AG09319 (cell line): ENCODE measurements around the gene TUBGCP2.

Experiments used
- DNase-seq: peaks from one replicate; pipeline ENCODE4 v3.0.0-alpha.2; 2010; ENCODE audit warnings: low read depth; ENCODE audit errors: extremely low read depth
- TF ChIP-seq, protein P1 (sequence below): IDR thresholded peaks from 2 replicates; pipeline ENCODE4 v1.5.1; 2011; ENCODE audit warnings: low read depth, mild to moderate bottlenecking, inconsistent platforms, low read length, moderate library complexity

TUBGCP2 gene

DNA sequence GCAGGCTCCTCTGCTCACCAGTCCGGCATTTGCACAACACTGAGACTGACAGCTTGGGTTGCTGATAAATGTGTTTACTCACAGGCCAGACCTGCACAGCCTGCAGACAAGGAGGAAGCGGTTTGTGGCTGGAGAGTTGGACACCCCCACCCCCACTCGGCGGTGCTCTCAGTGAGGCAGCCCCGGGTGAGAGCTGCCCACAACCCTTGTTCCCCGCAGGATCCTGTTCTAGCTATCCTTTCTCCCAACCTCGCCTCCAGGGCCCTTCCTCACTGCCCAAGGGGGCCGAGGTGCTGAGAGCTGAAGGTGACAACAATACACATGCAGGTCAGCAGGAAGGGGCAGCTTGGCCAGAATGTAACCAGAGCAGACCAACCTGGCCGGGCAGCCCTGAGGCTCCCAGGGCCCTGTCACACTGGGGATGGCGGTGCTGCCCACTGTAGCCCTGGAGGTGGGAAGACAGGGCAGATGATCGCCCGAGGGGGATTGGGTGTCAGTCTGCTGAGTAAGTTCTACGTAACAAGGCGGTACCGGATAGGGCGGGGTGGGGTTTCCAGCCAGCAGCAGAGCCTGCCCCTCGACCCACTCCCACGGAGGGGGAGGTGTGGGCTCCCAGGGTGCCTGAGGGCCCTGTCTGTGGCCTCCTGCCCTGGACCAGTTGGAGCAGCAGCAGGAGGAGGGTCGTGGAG lies 30.0 kb downstream of the TUBGCP2 start:
- DNase-seq: no peak
- TF ChIP-seq, protein P1, sequence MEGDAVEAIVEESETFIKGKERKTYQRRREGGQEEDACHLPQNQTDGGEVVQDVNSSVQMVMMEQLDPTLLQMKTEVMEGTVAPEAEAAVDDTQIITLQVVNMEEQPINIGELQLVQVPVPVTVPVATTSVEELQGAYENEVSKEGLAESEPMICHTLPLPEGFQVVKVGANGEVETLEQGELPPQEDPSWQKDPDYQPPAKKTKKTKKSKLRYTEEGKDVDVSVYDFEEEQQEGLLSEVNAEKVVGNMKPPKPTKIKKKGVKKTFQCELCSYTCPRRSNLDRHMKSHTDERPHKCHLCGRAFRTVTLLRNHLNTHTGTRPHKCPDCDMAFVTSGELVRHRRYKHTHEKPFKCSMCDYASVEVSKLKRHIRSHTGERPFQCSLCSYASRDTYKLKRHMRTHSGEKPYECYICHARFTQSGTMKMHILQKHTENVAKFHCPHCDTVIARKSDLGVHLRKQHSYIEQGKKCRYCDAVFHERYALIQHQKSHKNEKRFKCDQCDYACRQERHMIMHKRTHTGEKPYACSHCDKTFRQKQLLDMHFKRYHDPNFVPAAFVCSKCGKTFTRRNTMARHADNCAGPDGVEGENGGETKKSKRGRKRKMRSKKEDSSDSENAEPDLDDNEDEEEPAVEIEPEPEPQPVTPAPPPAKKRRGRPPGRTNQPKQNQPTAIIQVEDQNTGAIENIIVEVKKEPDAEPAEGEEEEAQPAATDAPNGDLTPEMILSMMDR: no peak

DNA sequence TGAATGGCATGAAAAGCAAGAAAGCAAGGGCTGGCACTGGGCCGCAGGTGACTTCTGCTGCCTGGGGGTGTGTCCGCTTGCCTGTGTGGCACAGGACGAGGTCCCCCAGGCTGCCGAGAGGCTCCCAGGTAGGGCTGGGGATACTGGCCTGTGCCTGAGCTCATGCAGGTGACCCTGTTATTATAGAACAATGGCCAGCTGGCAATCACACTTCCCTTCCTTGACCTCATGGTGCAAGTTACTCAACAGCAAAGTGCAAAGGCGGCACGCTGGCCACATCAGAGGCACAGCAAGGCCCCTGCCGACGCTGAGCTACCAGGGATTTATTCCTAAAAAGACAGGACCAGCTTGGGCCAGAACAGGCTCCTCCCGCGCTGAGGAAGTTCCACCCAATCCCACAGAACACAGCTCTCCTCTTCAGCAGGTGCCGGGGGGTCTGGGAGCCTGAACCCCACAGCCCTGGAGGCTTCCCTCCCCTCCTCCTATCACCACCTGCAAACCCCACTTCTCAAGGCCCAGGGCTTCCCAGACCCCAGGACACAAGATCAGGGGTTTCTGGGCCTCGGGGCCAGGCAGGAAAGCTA lies 30.6 kb downstream of the TUBGCP2 start:
- DNase-seq: no peak
- TF ChIP-seq, protein P1: no peak

DNA sequence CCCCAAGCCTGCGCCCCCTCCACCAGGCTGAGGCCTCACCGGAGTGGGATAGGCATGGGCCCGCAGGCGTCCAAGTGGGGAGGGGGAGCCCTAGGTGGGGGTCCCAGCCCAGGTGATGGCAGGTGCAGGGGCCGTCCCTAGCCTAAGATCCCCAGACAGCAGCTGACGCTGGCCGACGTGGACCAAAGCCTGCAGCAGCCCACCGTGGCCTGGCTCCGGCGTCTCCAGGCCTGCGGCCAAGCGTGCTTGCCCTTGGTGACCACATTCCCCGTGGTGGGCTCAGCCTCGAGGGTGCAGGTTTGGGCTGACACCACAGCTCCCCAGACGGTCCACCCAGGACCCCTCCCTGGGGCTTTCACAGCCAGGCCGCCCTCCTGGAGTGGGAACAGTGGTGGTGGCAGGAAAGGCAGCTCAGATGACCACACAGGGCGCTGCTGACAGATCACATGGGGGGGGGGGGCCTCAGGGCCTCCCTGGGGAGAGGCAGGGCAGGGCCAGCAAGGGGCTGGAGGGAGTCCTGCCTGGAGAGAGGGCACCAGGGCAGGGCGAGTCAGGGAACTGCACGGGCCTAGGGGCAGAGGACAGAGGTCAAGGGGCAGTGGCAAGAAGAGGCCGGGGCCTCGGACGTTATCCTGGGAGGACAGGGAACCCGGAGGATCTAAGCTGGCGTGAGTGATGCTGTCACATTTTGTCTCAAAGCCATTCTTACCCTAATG lies 31.2 kb downstream of the TUBGCP2 start:
- DNase-seq: no peak
- TF ChIP-seq, protein P1: no peak

DNA sequence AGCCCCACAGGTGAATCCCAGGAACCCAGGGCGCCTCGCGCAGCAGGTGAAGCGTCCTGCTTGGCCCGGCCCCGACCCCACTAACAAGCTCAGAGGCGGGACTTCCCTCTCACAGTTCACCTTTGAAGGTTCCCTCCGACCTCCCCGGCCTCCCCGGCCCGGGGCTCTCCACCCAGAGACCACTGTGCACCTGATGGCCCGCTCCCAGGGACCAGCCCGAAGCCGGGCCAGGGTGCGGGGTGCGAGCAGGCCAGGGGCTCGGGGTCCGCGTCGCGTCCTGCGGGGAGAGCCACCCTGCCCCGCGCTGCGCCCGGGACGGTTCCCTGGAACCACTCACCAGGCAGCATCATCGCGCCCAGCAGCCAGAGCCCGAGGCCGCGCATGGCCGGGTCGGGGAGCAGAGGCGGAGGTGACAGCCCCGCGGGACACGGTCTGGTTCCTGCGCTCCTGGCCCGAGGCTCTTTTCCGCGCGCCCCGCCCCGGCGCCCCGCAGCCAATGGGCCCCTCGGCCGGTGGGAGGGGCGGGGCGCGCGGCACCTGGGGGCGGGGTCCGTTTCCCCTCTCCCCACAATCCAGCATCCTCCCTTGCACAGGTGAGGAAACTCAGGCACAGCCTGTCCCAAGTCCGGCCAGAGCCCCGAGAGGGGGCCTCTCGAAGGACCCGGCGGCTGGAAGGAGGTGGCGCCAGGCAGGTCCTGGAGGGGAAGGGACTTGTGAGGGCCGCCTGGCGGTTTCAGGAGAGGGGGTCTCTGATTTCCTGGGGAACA lies 32.1 kb downstream of the TUBGCP2 start, which contains the start of gene ADAM8:
ADAM8 (minus strand) TSS at position 434 of the 767 bp plus-strand sequence; CDS start at position 383, 51 bp downstream.
- TF ChIP-seq, protein P1: no peak
- DNase-seq: no peak

DNA sequence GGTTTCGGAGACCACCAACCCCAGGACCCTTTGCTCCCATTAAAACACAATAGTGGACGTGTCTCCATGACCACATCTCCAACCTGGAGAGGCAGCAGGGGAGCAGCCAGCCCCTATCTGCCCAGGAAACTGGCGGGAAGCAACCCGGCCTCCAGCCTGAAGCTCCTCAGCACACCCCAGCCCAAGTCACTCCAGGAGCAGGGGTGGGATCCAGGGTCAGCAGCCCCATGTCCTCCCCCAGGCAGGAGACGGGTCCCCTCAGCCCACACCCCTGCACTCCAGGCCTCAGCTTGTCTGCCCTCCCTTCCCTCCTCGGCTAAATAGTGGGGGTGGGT lies 32.6 kb downstream of the TUBGCP2 start:
- DNase-seq: no peak
- TF ChIP-seq, protein P1: no peak

DNA sequence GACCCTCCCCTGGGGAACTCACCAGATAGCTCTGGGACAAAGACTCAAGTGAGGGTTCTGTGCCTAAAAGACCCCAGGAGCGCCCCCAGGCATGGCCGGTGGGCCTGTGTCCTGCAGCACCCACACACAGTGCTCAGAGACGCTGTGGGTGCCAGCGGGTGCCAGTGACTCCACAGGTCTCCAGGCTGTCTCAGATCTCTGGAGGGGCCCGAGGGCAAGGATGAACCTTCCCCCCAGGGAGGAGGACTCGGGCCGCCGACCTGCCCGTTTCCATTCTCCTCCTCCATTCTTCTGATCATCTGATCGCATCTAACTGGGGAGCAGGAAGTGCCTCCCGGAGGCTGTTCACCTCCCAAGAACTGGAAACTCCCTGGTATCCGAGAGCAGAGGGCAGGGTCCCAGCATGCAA lies 33.0 kb downstream of the TUBGCP2 start:
- TF ChIP-seq, protein P1: no peak
- no peak for DNase-seq
